Central memory CD8-positive, alpha-beta T cell (primary cell): Measurements from ENCODE around the gene PCBP1.
A peak's percentile ranks its signal among the peaks of the same experiment; 100 is the strongest.
"Not testable (repeated sequence)": the region's sequence is repeated elsewhere in the genome, so short reads cannot be mapped to it uniquely, and the experiment has no call there.

Experiments
- ATAC-seq: fragments of 150-1000 bp; cut with Tn5 transposase; replicated peaks from 2 replicates; pipeline ENCODE4 v1.10.0; 2022; ENCODE audit warnings: mild to moderate bottlenecking, moderate FRiP score, moderate number of reproducible peaks; ENCODE audit not compliant: poor library complexity, severe bottlenecking; ENCODE audit errors: extremely low read depth
- DNase-seq, 2 donors: peaks; one replicate each; pipeline ENCODE4 v3.0.0; 2021; ENCODE audit warnings: low spot score in 2 of 2
- H3K27ac Mint-ChIP-seq: one replicate; pipeline ENCODE4 v1.8.0; 2022; ENCODE audit warnings: low read depth, mild to moderate bottlenecking, moderate library complexity, mixed read lengths
- H3K27me3 Mint-ChIP-seq: one replicate; pipeline ENCODE4 v1.8.0; 2022; ENCODE audit warnings: mixed read lengths
- H3K36me3 Mint-ChIP-seq: one replicate; pipeline ENCODE4 v1.8.0; 2022; ENCODE audit warnings: mild to moderate bottlenecking, moderate library complexity, mixed read lengths; ENCODE audit not compliant: insufficient read depth
- H3K4me1 Mint-ChIP-seq: one replicate; pipeline ENCODE4 v1.8.0; 2022; ENCODE audit warnings: mixed read lengths
- H3K4me3 Mint-ChIP-seq: one replicate; pipeline ENCODE4 v1.8.0; 2022; ENCODE audit warnings: mild to moderate bottlenecking, moderate library complexity, mixed read lengths
- H3K9me3 Mint-ChIP-seq: one replicate; pipeline ENCODE4 v1.8.0; 2022; ENCODE audit warnings: mixed read lengths

Gene PCBP1

DNA sequence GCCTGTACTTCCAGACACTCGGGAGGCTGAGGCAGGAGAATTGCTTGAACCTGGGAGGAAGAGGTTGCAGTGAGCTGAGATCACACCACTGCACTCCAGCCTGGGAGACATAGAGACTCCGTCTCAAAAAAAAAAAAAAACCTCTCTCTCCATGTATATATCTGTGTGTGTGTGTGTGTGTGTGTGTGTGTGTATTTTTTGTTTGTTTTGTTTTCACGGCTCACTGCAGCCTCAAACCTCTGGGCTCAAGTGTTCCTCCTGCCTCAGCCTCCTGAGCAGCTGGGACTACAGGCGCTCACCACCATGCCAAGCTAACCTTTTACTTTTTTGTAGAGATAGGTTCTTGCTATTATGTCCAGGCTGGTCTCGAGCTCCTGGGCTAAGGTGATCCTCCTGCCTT is 23.1 kb downstream of the PCBP1 start:
- Mint-ChIP-seq H3K27ac (peak overlapping the region; percentile 96), H3K4me1 (peaks cover 51% of the 10 kb centered on the region)
- ATAC-seq, H3K4me3 Mint-ChIP-seq, DNase-seq, H3K27me3 Mint-ChIP-seq, H3K36me3 Mint-ChIP-seq, H3K9me3 Mint-ChIP-seq: not testable (repeated sequence)

DNA sequence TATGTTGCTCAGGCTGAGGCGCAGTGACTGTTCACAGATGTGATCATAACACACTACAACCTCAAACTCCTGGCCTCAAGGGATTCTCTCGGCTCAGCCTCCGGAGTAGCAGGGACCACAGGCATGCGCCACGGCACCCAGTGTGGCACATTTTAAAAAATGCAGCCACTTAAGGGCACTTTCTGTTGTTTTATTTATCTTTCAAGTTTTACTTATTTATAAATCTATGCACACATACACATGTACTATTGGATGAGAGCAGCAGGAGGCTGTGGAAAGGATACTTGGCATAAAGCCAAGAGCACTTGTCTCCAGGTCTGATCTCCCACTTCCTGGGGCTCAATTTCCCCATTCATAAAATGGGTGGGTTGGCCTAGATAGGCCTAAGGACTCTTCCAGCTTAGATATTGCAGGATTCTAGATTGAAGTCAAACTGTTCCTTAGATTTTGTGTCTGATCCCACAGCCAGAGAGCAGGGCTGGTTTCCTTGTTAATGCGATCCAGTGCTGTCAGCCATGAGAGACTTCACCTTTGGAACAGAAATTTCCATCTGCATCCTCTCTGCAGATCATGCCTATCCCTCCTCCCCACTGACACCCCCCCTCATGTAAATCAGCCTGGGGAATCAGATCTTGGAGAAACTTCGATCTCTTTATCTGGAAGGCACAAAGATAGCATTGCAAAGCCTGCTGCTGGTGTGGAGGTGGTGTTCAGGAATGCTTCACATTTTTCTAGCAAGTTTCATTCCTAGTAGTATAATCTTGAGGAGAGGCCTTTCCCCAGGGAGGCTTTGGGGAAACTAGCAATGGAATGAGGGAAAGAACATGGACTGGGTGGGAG is 24.7 kb downstream of the PCBP1 start:
- H3K9me3 Mint-ChIP-seq, result no peaks in the 10 kb centered on the region
- H3K4me1 Mint-ChIP-seq, result peaks cover 48% of the 10 kb centered on the region
- DNase-seq, result no peak
- no peak for ATAC-seq
- H3K4me3 Mint-ChIP-seq, result no peak overlapping the region
- H3K27ac Mint-ChIP-seq, result peak overlapping the region; percentile 86
- peaks cover 7% of the 10 kb centered on the region for H3K36me3 Mint-ChIP-seq
- H3K27me3 Mint-ChIP-seq, result no peaks in the 10 kb centered on the region

DNA sequence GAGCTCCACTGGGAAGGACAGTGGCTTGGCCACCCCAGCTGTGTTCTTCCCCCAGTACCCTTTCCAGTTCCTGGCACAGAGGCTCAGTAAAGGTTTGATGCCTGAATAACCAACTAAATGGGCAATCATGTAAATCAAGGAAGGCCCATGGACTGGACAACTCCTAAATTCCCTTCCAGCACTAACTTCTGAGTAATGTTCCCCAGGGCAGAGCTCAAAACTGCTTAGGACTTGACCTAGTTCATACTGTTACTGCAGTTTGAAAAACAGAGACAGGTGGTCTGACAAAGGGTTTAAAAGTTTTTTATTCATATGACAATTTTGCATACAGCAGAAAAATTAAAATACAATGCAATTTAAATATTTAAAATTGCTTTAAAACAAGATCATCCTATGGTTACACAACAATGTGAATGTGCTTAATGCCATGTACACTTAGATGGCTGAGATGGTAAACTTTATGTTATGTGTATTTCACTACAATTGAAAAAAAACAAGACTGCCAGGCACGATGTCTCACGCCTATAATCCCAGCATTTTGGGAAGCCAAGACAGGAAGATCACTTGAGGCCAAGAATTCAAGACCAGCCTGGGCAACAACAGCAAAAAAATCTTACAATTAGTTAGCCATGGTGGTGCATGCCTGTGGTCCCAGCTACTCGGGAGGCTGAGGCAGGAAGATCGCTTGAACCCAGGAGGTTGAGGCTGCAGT is 26.2 kb downstream of the PCBP1 start:
- no peaks in the 10 kb centered on the region for H3K9me3 Mint-ChIP-seq
- H3K27me3 Mint-ChIP-seq, result no peaks in the 10 kb centered on the region
- DNase-seq (no peak), ATAC-seq (no peak)
- peak overlapping the region; percentile 36 for H3K27ac Mint-ChIP-seq
- peaks cover 4% of the 10 kb centered on the region for H3K36me3 Mint-ChIP-seq
- peaks cover 33% of the 10 kb centered on the region for H3K4me1 Mint-ChIP-seq
- no peak overlapping the region for H3K4me3 Mint-ChIP-seq

DNA sequence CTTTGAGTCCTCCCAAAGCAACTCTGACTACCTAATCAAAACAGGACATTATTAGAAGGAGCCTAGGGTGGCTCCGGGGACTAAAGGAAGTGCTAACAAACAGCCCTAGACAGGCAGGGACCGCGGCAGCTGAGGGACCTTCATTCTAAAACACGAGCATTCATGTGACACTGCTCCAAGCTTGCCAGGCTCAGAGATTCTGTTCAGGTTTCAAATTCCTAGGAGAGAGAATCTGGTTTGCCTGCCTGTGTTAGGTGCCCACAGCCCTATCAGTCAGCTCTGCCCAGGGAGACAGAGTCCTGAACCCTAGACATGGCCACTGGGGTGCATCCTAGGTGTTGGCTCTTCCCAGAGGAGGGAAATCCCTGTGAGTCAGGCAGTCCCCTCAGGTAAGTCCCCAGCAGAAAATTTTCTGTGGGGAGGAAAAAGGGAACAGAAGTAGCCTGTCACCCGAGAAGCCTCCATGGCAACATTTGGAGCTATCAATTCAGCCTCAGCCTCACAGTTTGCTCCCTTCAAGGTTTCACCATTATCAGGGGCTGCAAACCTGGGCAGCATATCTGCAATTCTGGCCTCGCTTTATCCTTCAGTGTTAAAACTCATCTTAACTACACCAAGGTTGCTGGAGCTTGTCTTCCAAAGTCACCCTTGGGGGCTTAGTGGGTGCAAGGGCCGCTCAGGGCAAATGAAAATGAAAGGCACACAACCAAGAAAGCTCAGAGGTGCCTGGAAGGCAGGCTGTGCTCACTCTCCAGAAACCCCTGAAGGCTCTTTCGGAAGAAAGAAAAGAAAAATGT is 28.6 kb downstream of the PCBP1 start:
- Mint-ChIP-seq H3K27ac (no peak overlapping the region), H3K27me3 (no peaks in the 10 kb centered on the region), H3K4me1 (peaks cover 24% of the 10 kb centered on the region), H3K9me3 (no peaks in the 10 kb centered on the region), H3K36me3 (peaks cover 1% of the 10 kb centered on the region), H3K4me3 (no peak overlapping the region)
- ATAC-seq (peak; percentile 56), DNase-seq (no peak)

DNA sequence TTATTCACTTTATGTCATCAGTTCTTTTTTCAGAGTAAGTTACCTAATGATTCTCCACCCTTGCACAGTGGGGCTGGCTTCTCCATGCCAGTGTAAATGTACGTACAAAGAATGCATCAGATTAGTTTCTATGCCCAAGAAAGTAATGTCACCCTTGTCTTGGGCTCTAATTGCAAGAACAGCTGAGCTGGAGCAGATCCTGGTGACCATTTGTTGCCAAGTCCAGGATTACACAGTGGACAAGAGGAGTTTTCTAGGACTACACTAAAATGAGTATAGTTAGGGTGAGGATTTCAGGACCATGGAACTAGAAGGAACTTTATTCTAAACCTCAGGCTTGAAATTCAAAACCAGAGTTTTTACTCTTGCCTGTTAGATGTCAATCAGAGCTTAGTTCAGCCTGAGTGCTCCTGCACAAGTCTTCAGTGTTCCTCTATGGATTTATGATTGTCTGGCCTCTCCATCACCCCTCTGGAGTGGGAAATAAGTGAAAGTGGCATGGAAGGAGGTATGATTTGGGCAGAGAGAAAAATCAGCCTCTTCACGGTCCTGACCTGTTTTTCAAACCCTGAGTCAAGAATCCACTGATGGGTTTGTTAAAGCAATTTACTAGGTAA is 29.8 kb downstream of the PCBP1 start:
- Mint-ChIP-seq H3K36me3 (peaks cover 1% of the 10 kb centered on the region), H3K27ac (no peak overlapping the region), H3K9me3 (no peaks in the 10 kb centered on the region), H3K4me1 (peaks cover 24% of the 10 kb centered on the region), H3K27me3 (no peaks in the 10 kb centered on the region), H3K4me3 (no peak overlapping the region)
- ATAC-seq (no peak), DNase-seq (no peak)

DNA sequence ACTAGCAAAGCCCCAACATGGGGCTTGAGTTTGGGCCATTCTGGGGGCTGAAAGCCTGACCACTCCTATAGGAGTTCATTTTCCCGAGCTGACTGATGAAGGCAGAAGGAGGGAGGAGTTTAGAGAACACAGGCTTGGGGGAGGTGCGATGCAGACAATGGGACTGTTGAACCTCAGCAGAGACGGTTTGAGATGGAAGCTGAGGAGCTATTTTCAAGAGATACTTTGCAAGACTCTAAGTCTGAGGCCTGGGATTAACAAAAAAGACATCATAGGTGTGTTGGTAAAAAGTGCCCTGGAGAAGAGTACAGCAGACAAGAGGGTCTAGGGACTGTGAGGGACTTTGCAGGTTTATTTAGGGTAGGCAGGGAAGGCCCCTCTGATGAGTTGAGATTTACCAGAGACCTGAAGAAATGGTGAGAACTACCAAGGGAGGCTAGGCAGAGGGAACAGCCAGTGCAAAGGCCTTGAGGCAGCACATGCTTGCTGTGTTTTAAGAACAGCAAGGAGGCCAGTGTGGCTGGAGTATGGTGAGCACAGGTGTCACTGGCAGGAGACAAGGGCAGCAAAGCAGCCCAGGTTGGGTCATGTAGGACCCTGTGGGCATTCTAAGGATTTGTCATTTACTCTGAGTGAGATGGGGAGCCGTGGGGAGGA is 31.6 kb downstream of the PCBP1 start:
- no peak for DNase-seq
- Mint-ChIP-seq H3K4me1 (peaks cover 34% of the 10 kb centered on the region), H3K27me3 (no peaks in the 10 kb centered on the region), H3K36me3 (peaks cover 12% of the 10 kb centered on the region), H3K4me3 (no peak overlapping the region), H3K9me3 (no peaks in the 10 kb centered on the region), H3K27ac (peak overlapping the region; percentile 3)
- no peak for ATAC-seq

DNA sequence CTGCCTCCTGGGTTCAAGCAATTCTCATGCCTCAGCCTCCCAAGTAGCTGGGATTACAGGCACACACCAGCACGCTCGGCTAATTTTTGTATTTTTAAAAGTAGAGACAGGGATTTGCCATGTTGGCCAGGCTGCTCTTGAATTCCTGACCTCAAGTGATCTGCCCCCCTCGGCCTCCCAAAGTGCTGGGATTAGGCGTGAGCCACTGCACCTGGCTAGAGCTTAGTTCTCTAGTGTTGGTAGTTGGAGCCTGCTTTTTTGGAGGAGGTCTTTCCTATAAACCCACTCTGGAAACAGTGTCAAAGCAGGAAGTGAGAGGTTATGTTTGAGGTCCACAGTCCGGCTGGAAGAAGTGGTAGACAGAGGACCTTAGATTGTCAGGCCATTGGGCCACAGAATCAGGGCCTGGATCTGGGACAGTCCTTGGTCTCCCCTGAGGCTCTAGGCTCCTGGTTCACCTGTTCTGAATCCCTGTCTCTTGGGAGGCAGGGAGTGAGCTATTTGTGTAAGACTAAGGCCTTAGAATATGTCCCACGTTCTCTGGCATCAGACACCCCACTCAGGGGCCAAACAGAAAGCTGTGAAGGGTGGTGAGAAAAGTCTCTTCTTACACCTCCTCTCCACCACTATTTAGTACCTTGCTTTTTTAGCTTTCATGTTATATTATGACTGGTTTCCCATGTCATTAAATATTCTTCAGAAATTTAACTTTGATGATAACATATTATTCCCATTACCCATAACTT is 34.5 kb downstream of the PCBP1 start:
- H3K9me3 Mint-ChIP-seq, result no peaks in the 10 kb centered on the region
- peaks cover 63% of the 10 kb centered on the region for H3K4me1 Mint-ChIP-seq
- H3K27ac Mint-ChIP-seq, result peak overlapping the region; percentile 100
- peaks cover 37% of the 10 kb centered on the region for H3K36me3 Mint-ChIP-seq
- no peaks in the 10 kb centered on the region for H3K27me3 Mint-ChIP-seq
- DNase-seq, result no peak
- no peak for ATAC-seq
- H3K4me3 Mint-ChIP-seq, result no peak overlapping the region

DNA sequence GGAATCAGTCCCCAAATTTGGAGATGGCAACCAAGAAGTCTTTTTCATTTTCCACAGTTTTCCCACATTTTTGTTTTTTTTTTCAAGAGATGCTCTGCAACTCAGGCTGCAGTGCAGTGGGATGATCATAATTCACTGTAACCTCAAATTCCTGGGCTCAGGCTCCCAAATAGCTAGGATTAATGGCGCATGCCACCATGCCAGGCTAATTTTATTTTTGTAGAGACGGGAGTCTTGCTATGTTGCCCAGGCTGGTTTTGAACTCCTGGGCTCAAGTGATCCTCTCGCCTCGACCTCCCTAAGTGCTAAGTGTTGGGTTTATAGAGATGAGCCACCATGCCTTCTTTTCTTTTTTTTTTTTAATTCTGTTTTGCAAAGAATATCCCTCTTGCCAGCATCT is 35.2 kb downstream of the PCBP1 start:
- Mint-ChIP-seq H3K9me3 (no peaks in the 10 kb centered on the region), H3K36me3 (peaks cover 37% of the 10 kb centered on the region), H3K27me3 (no peaks in the 10 kb centered on the region), H3K27ac (peak overlapping the region; percentile 100), H3K4me3 (peak overlapping the region; percentile 83), H3K4me1 (peaks cover 68% of the 10 kb centered on the region)
- DNase-seq (no peak), ATAC-seq (no peak)

DNA sequence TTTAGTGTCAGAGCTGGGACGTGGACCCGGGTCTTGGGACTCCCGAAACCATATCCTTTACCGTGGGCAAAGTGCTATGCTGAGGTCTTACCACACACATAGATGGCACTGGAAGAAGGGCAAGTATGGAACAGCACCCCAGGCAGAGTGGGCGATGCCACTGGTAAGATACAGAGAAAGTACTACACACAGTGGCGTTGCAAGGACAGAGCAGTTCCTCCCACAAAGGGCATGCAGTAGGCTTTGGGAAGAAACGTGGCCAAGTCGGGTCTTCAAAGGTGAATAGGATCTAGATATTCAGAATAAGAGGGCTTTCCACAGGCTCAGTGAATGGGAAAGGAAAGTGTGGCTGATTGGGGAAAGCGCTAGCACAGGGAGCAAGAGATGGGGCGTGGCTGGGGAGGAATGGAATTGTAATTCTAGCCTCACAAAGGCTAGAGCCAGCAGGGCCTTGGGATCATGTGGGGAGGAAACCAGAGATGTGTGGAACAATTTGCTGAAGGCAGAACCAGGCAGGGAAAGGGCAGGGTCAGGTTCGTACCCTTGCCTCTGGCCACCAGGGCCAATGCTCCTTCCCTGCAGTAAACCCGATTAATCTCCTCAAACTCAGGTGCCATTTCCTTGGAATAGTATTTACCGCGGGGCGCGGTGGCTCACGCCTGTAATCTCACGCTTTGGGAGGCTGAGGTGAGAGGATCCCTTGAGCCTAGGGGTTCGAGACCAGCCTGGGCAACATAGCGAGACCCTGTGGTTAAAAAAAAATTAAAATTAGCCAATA is 36.0 kb downstream of the PCBP1 start:
- no peaks in the 10 kb centered on the region for H3K9me3 Mint-ChIP-seq

DNA sequence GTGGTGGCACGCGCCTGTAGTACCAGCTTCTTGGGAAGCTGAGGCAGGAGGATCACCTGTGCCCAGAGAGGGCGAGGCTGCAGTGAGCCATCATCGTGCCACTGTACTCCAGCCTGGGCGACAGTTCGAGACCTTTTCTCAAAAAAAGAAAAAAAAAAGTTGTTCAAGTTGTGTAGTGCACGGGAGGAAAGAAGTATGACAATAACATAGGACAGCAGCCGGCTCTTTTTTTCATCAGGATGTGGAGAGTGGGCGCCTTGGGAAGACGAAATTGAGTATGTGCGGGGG is 36.5 kb downstream of the PCBP1 start:
- H3K36me3 Mint-ChIP-seq, result peaks cover 40% of the 10 kb centered on the region
- no peak for ATAC-seq
- DNase-seq, result no peak
- no peaks in the 10 kb centered on the region for H3K9me3 Mint-ChIP-seq
- H3K27me3 Mint-ChIP-seq, result no peaks in the 10 kb centered on the region
- peak overlapping the region; percentile 83 for H3K4me3 Mint-ChIP-seq
- H3K4me1 Mint-ChIP-seq, result peaks cover 74% of the 10 kb centered on the region
- H3K27ac Mint-ChIP-seq, result peak overlapping the region; percentile 100

More for the DNA sequence above, 36.0 kb downstream of the PCBP1 start:
- H3K27ac Mint-ChIP-seq, result peak overlapping the region; percentile 100
- H3K4me1 Mint-ChIP-seq, result peaks cover 75% of the 10 kb centered on the region
- no peak for DNase-seq
- no peaks in the 10 kb centered on the region for H3K27me3 Mint-ChIP-seq
- ATAC-seq, result no peak
- peak overlapping the region; percentile 83 for H3K4me3 Mint-ChIP-seq
- H3K36me3 Mint-ChIP-seq, result peaks cover 40% of the 10 kb centered on the region

DNA sequence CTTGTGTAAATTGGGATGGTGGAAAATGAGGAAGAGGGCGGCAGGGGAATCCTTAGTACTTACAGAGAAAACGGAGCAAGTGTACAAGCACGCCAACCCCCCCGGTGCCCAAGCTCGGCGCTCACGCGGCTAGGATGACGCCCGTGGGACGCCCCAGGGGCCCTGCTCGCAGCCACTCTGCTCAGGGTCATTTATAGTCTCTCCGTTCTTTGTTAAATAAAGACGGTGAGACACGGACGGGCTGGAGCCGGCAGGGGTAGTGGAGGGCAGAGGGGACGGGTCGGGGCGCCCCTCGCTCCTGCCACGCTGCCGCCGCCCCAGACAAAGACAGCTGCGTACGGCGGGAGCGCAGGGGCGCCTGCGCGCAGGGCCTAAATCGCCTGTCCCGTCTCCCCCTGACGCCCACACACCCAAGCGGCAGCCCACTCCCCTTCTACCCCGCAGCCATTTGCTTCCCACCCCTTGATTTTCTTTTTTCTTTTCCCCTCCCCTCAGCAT is 37.8 kb downstream of the PCBP1 start:
- peaks cover 40% of the 10 kb centered on the region for H3K36me3 Mint-ChIP-seq
- H3K27ac Mint-ChIP-seq, result peak overlapping the region; percentile 100
- H3K4me3 Mint-ChIP-seq, result peak overlapping the region; percentile 83
- ATAC-seq, result peak; percentile 59
- peak; percentile 58 to 60 for DNase-seq
- H3K9me3 Mint-ChIP-seq, result no peaks in the 10 kb centered on the region
- peaks cover 77% of the 10 kb centered on the region for H3K4me1 Mint-ChIP-seq
- H3K27me3 Mint-ChIP-seq, result no peaks in the 10 kb centered on the region
